Subcutaneous adipose tissue (tissue), 4 donors: ENCODE measurements around the gene RHAG. TPM values are rescaled to one million over a fixed set of nuclear protein-coding genes. Genes with fewer than 3 reads are reported as not detected.

ENCODE experiments used
- CTCF ChIP-seq: fragments of 450-650 bp; IDR thresholded peaks from one replicate; pipeline ENCODE4 v1.5.1; 2016; ENCODE audit warnings: low read depth, mild to moderate bottlenecking, control low read depth, antibody characterized with exemption, moderate library complexity
- total RNA-seq, 4 donors: library from RNA; depleted of rRNA; stranded (reverse); fragments of >200 nt; gene quantifications; one replicate each; pipeline ENCODE4 v1.1.0, GENCODE V29; 2016

RHAG gene
- total RNA-seq, result not detected

GRCh38 chr6:49636713-49637349, at the start of gene RHAG:
RHAG (minus strand) TSS chr6:49636839; CDS start chr6:49636812, 27 bp downstream.
- no peak for TF ChIP-seq CTCF

- no peak for TF ChIP-seq CTCF
Measured at GRCh38 chr6:49676671-49677281, 40.1 kb upstream of the RHAG start.

GRCh38 chr6:49675816-49676215, 39.2 kb upstream of the RHAG start:
- no peak for TF ChIP-seq CTCF

- TF ChIP-seq CTCF, result no peak
Measured at GRCh38 chr6:49668083-49668511, 31.5 kb upstream of the RHAG start.

- TF ChIP-seq CTCF, result no peak
Measured at GRCh38 chr6:49666930-49667757, 30.5 kb upstream of the RHAG start.

GRCh38 chr6:49666480-49666879, 29.8 kb upstream of the RHAG start:
- TF ChIP-seq CTCF, result no peak

- TF ChIP-seq CTCF, result no peak
Measured at GRCh38 chr6:49664817-49665216, 28.2 kb upstream of the RHAG start.
